A549 treated with dexamethasone at 1 μM for 4 hours (cell line): ENCODE data around the gene FAM181B. TPM values are rescaled to one million over a fixed set of nuclear protein-coding genes. Genes with fewer than 3 reads are reported as not detected.

ENCODE experiments used
- total RNA-seq: library from RNA; stranded (reverse); fragments of 200-300 nt; extraction: Qiagen RNA extraction; gene quantifications from 5 replicates; pipeline ENCODE4 v1.2.3, GENCODE V29; 2022

FAM181B gene
- total RNA-seq, result 0.03 to 0.05 TPM (median 0.05 TPM) in 5 replicates

DNA sequence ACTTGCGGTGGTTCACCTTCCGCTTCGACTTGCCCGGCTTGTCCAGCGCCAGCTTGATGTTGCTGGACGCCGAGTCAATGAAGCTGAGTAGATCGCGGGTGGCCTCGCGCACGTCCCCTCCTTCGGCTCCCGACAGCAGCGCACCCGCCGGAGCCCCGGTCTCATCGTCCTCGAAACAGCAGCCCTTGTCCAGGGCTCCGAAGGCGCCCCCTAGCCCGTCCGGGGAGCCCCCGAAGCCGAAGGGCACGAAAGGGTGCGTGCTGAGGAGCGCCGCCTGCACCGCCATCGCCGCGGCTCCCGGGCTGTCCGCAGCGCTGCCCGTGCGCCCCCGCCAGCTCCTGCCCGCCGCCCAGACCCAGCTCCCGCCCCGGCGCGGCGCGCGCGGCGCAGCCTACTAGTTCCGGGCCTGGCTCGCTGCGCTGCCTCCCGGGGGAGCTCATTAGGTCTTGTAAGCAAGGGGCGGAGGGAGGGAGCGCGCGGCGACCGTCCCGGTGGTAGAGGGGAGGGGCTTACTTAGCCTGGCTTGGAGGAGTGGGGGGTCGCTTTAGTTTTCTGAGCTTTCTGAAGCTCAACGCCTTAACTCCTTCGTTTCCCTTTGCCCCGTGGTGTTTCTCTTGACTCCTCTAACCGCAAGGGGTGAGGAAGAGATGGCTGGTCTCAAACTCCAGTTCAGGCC lies at the start of gene FAM181B:
TSS of gene FAM181B (minus strand) at position 421 of the 676 bp plus-strand sequence. CDS start at position 286, 135 bp downstream.

Other genes starting within 250 kb of the FAM181B start
- 41.2 to 53.4 TPM (median 45.5 TPM) in 5 replicates for gene PRCP, start 166.6 kb upstream of the FAM181B start, total RNA-seq
- gene DDIAS, start 167.9 kb upstream of the FAM181B start, total RNA-seq, result 14.1 to 19.0 TPM (median 16.3 TPM) in 5 replicates